Mesothelial cell of epicardium (in vitro differentiated cells): ENCODE data around the gene B3GNT5. TPM values are rescaled to one million over a fixed set of nuclear protein-coding genes. Genes with fewer than 3 reads are reported as not detected.

Experiments
- DNase-seq, 2 experiments: peaks; one replicate each; pipeline ENCODE4 v3.0.0; 2021; ENCODE audit warnings: low spot score in 2 of 2; ENCODE audit not compliant: unreplicated experiment in 2 of 2
- H3K27ac Mint-ChIP-seq: 2 replicates; pipeline ENCODE4 v1.8.0; 2021; ENCODE audit warnings: mixed read lengths
- H3K27me3 Mint-ChIP-seq: 2 replicates; pipeline ENCODE4 v1.8.0; 2021; ENCODE audit warnings: low read depth, mixed read lengths
- H3K36me3 Mint-ChIP-seq: 2 replicates; pipeline ENCODE4 v1.8.0; 2021; ENCODE audit warnings: mixed read lengths
- H3K4me1 Mint-ChIP-seq: 2 replicates; pipeline ENCODE4 v1.8.0; 2021; ENCODE audit warnings: mixed read lengths
- H3K4me3 Mint-ChIP-seq: 2 replicates; pipeline ENCODE4 v1.8.0; 2021; ENCODE audit warnings: mild to moderate bottlenecking, moderate library complexity, mixed read lengths
- H3K9me3 Mint-ChIP-seq: 2 replicates; pipeline ENCODE4 v1.8.0; 2021; ENCODE audit warnings: mixed read lengths
- total RNA-seq: library from RNA; stranded (reverse); gene quantifications from 3 replicates; pipeline ENCODE4 v1.2.1, GENCODE V29; 2021
- TF ChIP-seq, protein P1 (sequence below): fragments of 200-600 bp; sonication (generic); IDR thresholded peaks from one replicate; pipeline ENCODE4 v1.5.0; 2021; ENCODE audit warnings: antibody characterized with exemption; ENCODE audit not compliant: unreplicated experiment

Gene B3GNT5
- total RNA-seq, 1 donor from 2014 or later, result 29.1 TPM

DNA sequence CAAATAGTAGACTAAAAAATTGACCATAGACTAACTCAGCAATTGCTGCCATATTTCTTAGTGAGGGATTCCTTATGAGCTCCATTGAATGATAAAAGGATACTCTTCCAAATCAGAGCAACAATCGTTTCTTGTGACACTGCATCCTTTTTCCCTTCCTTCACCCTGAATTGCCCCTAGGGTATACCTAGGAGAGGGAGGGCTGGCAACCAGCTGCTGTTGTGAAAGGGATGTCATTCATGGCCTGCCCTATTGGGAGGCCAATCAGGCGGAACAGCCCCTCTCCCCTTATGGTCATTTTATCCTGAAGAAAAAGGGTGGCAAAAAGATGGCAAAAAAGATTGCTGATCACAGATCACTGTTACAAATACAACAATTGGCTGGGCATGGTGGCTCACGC, 26.3 kb downstream of the B3GNT5 start:
- no peak overlapping the region for H3K27ac Mint-ChIP-seq
- peaks cover 21% of the 10 kb centered on the region for H3K4me1 Mint-ChIP-seq
- no peaks in the 10 kb centered on the region for H3K27me3 Mint-ChIP-seq
- H3K4me3 Mint-ChIP-seq, result no peak overlapping the region
- no peaks in the 10 kb centered on the region for H3K36me3 Mint-ChIP-seq
- DNase-seq, result no peak
- H3K9me3 Mint-ChIP-seq, result no peaks in the 10 kb centered on the region
- TF ChIP-seq, protein P1, sequence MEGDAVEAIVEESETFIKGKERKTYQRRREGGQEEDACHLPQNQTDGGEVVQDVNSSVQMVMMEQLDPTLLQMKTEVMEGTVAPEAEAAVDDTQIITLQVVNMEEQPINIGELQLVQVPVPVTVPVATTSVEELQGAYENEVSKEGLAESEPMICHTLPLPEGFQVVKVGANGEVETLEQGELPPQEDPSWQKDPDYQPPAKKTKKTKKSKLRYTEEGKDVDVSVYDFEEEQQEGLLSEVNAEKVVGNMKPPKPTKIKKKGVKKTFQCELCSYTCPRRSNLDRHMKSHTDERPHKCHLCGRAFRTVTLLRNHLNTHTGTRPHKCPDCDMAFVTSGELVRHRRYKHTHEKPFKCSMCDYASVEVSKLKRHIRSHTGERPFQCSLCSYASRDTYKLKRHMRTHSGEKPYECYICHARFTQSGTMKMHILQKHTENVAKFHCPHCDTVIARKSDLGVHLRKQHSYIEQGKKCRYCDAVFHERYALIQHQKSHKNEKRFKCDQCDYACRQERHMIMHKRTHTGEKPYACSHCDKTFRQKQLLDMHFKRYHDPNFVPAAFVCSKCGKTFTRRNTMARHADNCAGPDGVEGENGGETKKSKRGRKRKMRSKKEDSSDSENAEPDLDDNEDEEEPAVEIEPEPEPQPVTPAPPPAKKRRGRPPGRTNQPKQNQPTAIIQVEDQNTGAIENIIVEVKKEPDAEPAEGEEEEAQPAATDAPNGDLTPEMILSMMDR, result no peak

DNA sequence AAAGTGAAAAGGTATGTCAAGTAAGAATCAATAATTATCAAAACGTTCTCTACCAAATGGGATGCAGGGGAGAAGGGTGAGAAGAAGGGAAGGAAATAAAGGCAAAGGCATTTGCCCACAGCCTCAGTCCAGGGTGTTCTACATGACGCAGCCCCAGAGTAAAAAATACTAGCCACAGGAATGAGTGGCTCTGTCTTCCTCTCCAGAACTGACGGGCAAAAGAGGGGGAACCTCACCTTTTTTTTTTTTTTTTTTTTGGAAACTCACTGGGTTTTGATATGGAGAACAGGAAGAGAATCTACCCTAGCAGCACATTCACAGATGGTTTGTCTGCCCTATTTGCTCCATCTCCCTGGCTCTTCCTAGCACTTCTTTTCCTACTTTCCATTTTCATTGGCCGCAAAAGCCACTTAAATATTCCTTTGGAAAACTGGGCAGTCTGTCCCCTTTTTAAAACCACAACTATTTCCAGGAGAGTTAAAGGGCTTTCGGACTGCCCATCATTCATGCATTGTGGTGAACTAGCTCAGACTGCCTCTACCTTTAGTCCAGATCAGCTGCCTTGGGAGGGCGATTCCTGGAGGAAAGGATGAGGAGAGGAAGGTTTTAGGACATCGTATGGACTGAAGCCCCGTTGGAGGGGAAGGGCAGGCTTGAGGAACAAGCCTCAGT, 28.2 kb downstream of the B3GNT5 start:
- no peaks in the 10 kb centered on the region for H3K9me3 Mint-ChIP-seq
- DNase-seq, result no peak
- H3K27ac Mint-ChIP-seq, result no peak overlapping the region
- H3K27me3 Mint-ChIP-seq, result no peaks in the 10 kb centered on the region
- H3K4me3 Mint-ChIP-seq, result no peak overlapping the region
- TF ChIP-seq, protein P1, result no peak
- no peaks in the 10 kb centered on the region for H3K36me3 Mint-ChIP-seq
- H3K4me1 Mint-ChIP-seq, result peaks cover 18% of the 10 kb centered on the region

DNA sequence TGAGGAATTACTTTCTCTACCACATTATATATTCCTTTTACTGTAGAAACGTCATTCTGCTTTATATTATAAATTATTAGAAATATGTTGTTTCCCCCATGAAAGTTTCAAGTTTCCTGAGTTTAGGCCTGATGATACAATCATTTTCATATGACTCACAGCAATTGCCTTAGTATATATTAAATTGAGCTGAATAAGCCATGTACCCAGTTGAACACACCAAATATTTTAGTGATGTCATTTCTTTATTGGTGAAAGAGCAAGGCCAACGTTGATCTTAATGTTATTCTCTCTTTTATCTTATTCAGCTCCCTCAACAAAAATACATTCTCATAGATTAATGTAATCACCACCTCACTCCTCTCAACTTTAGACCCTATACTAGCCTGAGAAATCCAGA, 30.8 kb downstream of the B3GNT5 start:
- H3K4me1 Mint-ChIP-seq, result peaks cover 13% of the 10 kb centered on the region
- H3K9me3 Mint-ChIP-seq, result no peaks in the 10 kb centered on the region
- H3K27ac Mint-ChIP-seq, result no peak overlapping the region
- TF ChIP-seq, protein P1, result no peak
- no peak overlapping the region for H3K4me3 Mint-ChIP-seq
- H3K27me3 Mint-ChIP-seq, result no peaks in the 10 kb centered on the region
- DNase-seq, result no peak
- H3K36me3 Mint-ChIP-seq, result no peaks in the 10 kb centered on the region

DNA sequence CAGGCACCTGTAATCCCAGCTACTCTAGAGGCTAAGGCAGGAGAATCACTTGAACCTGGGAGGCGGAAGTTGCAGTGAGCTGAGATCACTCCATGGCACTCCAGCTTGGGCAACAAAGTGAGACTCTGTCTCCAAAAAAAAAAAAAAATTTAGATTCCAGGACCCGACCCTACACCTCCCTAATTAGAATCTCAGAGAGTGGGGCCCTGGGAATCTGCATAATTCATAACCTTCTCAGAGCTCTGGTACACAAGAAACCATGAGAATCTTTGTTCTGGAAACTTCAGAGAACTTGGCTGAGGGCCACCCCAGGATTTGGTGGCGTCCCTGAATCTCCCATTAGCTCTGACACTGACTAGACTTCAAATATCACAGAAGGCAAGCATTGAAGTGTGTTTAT, 31.5 kb downstream of the B3GNT5 start:
- Mint-ChIP-seq H3K9me3 (no peaks in the 10 kb centered on the region), H3K4me3 (no peak overlapping the region), H3K36me3 (no peaks in the 10 kb centered on the region), H3K4me1 (peaks cover 13% of the 10 kb centered on the region), H3K27ac (no peak overlapping the region), H3K27me3 (no peaks in the 10 kb centered on the region)
- TF ChIP-seq, protein P1, result no peak
- DNase-seq, result no peak

DNA sequence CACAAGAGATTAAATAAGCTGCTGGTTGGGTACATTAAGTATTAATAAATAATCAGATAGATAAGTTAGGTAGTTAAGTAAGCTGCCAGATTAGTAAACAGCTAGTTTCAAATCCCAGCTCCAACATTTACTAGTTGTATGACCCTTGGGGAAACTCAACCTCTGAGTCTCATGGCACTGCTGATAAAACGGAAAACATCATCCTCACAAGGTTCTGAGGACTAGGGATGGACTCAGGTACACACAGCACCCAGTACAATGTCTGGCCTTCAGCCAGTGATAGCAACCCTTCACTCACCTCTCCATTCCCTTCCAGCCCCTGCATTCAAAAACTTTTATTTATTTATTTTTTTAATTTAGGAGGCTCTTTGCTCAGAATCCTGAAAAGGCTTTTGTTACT, 32.3 kb downstream of the B3GNT5 start:
- Mint-ChIP-seq H3K4me1 (peaks cover 13% of the 10 kb centered on the region), H3K9me3 (no peaks in the 10 kb centered on the region), H3K36me3 (peaks cover 4% of the 10 kb centered on the region), H3K27me3 (no peaks in the 10 kb centered on the region), H3K27ac (peak overlapping the region; percentile 61), H3K4me3 (no peak overlapping the region)
- TF ChIP-seq, protein P1, result no peak
- no peak for DNase-seq
